TTC549 (cell line): ENCODE measurements around the gene NFATC4.

Experiments used
- FAIRE-seq: peaks from 2 replicates; lab custom pipeline; 2012; peaks lifted over from hg19 to GRCh38; lab: Jason Lieb, UNC

Gene NFATC4

DNA sequence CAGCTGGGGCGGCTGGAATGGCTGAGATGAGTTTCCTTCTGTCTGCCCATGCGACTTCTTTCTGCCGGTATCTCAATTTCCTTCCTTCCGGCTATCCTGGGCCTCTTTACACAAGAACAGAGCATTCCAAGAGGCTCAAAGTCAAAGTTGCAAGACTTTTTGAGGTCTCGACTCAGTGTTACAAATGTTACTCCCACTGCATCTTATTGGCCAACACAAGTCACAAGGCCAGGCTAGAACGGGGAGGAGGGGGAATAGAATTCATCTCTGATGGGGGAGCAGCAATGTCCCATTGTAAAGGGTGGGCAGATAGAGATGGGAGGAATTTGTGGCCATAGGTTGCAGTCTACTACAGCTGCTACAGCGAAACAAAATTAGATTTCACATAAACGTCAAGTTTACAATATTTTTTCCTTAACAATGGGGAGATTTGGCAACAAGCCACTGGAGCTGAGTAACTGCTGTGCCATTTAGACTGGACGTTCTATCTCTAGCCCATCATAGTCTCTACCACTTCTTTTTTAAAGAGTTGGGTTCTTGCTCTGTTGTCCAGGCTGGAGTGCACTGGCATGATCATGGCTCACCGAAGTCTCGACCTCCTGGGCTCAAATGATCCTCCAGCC is 21.4 kb downstream of the NFATC4 start:
- FAIRE-seq: no peak

DNA sequence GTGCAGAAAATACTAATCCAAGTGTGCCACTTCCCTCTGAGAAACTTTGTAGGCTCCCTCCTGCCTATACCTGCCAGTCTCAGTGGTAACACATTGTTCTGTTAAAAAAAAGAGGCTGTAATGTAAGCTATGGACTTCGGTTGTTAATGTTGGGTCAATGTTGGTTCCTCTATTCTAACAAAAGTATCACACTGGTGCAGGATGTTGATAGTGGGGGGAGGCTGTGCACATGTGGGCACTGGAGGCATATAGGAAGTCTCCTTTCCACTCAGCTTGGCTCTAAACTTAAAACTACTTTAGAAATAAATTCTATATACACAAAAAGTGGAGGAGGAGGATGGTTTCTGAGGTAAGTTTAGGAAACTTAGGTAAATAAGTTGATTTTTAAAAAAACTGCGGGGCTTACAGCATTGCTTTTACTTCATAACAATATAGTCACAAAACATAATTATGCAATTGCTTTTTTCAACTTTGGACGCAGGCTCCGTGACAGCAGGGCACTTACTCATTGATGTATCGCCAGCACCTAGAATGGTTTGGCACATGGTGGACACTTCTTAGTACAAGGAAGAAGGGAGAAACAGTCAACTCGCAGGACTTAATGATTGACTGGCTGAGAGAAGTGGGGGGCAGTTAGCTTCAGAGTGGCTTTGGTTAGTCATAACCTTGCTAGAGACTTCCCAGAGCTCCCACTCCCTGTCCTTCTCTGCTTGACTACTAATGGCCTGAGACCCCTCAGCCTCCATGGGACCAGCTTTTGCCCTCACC is 22.9 kb downstream of the NFATC4 start:
- FAIRE-seq: no peak

DNA sequence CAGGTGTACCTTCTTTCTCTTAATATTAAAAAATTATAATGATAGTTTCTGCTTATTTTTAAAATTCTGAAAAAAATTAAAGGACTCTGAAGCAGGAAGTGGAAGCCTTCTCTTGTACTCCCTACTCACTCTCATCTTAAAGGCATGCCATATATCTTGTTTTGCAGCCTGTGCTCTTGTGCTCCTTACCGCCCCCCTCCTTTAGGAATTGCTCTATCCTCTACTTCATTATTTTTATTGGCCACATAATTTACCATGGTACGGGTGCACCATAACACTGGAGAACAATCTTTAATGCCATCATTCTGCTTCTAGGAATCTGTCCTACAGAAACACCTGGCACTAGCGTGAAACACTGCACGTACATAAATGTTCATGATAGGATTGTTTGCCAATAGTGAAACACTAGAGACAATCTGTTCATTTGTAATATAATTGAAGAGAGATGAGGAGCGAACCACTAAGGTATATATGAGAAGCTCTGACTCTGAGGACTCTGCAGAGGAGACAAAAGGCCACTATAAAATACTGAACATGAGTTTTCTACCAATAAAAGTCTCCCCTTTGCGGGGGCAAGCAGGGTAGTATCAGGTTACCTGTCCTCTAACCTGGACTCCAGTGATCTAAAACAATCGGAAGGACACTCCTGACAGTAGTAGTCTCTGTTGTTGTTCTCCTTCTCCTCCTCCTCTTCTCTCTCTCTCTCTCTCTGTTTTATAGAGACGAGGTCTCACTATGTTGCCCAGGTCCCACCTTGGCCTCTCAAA is 24.5 kb downstream of the NFATC4 start:
- no peak for FAIRE-seq

DNA sequence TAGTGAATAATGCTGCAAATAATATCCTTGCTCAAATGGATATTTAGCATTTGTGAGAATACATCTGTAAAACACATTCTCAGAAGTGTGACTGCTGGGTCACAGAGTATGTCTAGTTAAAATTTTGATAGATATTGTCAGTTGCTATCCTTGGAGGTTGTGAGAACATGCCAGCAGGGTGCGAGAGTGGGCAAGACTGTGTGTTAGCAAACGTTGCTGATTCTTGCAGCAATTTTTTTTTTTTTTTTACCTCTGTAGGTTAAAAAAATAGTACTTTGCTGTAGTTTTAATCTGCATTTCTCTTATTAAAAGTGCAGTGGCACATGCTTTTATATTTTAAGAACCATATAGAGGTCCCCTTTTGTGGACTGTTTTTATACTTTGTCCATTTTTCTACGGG is 26.3 kb downstream of the NFATC4 start:
- FAIRE-seq: no peak

DNA sequence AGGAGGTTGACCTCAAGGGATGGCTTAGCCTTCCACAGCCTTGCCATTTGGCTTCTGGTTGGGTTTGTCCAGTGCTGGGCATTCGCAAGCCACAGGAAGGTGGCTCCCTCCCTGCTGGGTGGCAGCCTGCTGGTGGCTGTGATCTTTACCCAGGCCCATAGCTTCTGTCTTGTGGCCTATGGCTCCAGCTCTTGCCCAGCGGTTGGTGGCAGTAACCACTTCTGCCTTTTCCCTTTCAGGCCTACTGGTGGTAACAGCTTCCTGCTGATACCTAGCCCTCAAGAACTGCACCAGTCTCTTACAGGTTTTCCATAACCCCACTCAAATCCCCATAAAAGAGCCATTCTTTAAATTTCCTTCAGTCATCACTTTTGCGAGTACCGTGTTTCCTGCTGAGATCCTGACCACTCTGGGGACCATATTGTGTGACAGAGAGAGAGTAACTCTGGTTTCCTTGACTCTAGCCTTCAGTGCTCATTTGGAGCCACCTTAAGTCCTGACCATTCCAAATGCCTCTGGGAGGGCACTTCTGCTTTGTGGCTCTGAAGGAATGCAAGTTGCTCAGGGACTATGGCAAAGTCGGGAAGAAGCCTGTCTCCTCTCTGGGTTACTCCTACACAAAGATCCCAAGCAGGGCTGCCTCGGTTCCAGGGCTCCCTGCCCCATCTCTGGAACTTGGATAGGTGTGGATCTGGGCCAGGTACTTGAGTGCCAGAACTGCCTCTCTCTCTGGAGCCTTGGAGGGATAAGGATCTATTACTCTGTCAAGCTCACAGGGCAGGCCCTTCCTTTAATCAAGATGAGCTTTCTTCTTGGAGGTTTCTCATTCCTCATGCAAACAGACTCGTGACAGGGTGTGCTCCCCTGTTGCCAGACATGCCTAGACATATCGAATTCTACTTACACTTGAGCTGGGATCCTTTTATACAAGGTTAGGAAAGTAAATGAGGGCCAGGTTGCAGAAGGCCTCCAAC is 27.9 kb downstream of the NFATC4 start:
- no peak for FAIRE-seq

DNA sequence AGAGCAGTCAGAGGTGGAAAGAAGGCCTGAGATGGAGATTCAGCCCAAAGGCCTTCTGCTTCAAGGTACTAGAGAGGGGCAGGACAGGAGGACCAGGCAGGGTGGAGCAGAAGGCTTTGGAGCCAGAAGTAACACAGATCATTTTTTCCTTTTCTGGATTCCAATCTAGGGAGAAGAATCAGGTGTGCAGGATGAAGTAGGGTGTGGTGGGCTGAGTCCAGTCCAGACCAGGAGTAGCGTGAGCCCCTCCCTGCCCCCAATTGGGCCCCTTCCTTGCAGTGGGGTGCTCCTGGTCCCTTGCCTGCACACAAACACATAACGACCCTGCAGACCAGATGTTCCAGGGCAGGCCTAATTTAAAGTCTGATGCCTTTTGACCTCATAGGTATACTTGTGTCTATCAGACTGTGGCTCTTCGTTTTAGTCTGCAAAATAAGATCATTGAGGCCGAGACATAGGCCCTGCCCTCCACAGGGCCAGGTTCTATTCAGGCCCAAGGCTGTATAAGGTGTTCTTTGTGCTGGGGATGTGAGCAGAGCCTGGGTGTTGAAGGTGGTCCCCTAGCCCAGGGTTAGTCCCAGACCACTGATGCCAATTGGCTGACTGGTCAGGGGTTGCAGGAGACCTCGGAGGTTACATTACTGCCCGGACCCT is 29.8 kb downstream of the NFATC4 start:
- no peak for FAIRE-seq

DNA sequence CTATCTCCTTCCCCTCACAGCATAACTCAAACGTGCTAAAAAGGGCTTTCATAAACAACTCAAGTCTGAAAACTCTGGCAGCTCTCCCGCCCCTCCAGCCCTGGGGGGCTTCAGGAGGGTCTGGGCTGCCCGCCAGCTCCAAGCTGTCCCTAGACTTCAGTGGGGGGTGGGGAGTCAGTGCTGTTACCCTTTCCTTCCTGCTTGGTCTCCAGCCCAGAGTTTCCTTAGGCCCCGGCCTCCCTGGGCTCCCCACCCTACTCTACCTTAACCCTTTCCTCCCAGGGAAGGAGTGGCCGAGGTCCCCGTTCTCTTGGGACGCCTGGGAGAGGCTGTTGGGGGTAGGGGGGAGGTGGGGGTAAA is 30.3 kb downstream of the NFATC4 start:
- FAIRE-seq: no peak

DNA sequence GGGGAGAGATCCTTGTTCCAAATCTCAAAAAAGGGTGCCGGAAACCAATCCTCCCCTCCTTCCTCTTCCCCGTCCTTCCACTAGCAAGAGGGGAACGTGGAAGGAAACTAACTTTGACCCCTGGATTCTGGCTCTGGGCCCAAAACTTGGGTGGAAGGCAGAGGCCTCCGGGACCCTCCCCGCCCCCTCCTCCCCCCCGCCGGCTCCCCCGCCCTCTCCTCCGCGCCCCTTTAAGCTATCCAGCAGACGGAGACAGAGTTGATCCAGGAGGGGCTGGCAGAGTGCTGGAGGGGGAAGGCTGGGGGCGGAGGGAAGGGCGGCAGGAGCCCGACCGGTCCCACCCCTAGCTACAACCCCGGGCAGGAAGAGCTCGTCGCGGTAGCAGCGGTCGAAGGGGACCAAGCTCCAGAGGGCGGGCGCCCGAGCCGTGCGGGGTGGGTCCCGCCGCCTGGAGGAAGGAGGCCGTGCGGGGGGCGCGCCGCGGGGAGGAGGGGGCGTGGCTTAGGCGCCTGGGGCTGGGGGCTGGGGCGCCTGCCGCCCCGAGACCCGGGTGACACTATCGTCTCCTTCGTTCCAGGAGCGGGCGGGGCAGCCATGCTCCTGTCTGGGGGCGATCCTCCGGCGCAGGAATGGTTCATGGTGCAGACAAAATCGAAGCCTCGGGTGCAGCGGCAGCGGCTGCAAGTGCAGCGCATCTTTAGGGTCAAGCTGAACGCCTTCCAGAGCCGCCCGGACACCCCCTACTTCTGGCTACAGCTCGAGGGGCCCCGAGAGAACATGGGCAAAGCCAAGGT is 30.9 kb downstream of the NFATC4 start, which contains the start of gene NYNRIN:
Gene NYNRIN (plus strand): TSS at position 351 of the 794 bp plus-strand sequence. CDS start 244 bp downstream, at position 595.
- no peak for FAIRE-seq

DNA sequence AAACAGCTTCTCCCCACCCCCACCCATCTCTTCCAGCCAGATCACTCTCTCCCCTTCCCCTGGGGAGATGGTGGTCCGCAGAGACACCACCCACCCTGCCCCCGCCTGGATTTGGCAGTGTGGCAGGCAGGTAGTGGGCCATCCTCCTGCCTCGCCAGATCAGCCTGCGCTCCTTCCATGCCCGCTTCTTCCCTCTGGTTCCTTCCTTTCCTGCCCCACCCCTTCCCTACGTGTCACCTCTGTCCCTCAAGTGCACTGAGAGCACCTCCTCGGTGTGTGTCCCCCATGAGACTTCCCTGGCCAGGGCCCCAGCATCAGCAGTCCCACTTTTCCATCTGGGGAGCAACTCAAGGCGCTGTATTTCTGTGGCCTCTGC is 31.5 kb downstream of the NFATC4 start:
- no peak for FAIRE-seq

DNA sequence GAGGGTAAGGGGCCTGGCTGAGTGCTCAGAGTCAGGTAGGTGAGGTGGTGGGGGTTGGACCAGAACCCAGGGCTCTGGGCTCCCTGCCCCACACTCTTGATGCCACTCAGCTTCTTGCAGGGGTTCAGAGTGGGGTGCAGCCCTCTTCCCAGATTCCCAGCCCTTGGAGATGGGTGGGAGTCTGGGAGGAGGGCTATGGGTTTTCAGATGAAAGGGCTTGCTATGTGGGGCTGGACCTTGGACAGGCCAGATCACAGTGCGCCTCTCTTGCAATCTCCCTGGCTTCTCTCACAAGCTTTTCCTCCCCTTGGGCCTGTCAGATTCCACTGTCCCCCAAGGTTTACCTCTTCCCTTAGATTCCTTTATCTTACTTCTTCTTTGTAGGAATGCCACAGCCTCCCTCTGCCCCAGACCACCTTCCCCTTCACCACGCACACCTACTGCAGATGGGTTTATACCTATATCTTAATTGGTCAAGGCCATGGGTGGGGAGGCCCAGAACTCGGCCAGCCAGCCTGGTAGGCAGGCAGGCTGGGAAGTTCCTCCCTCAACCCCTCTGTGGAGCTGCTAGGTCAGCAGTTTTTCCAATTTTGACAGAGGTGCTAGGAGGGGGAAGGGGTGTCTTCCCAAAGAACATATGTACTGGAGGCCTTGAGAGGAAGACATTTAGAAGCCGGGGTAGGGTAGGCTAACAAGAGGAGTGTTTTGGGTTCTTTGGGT is 32.2 kb downstream of the NFATC4 start:
- FAIRE-seq: no peak

DNA sequence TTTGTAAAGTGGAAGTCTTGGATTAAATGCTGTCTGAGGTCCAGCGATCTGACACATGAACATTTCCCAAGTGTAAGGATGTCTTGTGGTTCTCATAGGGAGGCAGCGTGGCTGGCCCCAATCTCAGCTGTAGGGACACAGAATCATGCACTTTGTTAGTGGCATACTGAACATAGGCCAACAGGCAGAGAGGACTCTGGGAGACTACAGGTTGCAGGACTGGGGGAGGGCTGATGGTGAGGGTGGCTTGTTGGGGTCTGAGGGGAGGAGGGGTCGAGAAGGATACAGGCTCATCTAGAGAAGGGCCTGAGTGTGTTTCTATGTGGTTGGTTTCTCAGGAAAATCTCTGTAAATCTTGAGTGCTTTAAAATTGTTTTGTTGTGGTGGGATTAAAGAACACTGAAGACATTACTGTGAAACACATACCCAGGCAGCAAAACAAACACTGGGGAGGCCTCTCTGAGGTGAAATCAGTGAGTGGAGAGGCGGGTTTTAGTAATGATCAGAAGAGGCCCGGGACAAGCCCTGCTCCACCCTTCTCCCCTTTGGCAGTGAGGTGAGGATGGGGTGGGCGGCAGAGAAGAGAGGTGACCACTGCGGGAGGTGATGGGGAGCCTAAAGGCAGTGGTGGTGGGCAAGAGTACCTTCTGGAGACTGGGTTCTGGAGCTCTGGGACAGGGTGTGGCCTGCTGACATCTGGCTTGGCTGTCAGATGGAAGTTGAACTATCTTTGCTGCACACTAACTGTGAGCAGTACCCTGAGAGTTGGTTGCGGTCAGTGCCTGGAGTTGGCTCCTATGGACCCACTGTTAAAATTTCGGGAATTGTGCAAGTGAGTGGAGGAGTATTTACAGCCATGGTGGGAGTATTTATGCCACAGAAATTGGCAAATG is 34.1 kb downstream of the NFATC4 start:
- no peak for FAIRE-seq

DNA sequence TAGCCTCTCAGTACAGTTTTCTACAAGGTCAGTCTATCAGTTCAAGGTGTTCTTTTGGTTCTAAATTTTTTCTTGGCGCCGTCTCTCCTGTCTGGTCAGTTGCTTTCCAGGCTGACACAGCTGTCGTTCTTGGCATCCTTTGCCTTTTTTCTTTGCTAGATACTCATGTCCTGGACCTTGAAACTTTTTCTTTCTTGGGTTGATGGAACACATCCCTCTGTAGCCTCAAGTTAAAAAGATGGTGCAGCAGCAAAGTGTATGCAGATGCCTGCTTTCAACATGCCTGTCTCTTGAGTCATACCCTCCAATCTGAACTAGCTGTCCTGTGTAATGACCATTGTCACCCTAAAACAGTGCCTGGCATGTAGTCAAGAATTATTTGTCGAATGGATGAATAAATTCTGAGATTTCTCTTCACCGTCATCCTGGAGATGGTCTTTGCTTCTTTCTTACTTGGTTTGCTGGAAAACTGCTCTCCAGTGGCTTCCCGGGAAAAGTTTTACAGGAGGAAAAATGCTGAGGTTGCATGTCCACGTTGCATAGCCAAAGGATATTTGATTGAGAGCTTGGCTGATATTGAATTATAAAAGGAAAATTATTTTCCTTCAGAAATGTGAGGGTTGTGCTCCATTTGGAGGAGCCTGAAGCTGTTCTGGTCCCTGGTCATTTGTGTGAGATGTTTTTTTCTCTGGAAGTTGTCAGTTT is 35.5 kb downstream of the NFATC4 start:
- FAIRE-seq: no peak

DNA sequence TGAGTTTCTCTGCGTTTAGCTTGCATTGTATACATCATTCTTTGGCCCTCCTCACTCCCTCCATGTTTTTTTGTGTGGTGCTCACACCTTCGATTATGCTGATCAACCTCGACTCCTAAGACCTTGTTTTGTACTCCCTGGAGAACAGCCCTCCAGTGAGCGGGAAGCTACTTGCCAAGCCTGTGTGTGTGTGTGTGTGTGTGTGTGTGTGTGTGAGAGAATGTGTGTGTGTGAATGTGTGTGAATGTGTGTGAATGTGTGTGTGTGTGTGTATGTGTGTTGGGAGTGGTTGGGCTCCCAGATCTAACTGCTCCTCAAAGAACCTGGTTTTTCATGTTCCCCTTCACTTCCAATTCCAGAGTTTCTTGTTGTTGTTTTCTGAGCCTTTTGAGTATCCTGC is 36.8 kb downstream of the NFATC4 start:
- FAIRE-seq: no peak

DNA sequence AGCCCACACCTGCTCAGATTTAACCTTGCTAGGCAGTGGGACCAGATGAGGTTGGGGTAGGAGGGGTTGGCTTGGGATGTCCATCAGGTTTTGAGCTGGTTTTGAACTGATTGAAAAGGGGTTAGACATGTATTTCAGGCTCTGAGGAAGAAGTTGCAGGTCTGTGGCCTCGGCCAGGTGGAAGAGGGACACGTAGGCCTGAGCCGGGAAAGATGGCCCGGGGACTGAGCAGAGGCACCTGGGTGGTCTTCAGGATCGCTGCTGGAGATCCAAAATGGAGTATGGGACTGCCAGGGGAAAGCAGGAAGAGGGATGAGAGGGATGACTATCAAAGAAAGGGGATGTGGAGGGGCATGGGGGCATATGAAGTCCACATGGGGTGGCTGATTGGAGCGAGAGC is 38.4 kb downstream of the NFATC4 start:
- no peak for FAIRE-seq

DNA sequence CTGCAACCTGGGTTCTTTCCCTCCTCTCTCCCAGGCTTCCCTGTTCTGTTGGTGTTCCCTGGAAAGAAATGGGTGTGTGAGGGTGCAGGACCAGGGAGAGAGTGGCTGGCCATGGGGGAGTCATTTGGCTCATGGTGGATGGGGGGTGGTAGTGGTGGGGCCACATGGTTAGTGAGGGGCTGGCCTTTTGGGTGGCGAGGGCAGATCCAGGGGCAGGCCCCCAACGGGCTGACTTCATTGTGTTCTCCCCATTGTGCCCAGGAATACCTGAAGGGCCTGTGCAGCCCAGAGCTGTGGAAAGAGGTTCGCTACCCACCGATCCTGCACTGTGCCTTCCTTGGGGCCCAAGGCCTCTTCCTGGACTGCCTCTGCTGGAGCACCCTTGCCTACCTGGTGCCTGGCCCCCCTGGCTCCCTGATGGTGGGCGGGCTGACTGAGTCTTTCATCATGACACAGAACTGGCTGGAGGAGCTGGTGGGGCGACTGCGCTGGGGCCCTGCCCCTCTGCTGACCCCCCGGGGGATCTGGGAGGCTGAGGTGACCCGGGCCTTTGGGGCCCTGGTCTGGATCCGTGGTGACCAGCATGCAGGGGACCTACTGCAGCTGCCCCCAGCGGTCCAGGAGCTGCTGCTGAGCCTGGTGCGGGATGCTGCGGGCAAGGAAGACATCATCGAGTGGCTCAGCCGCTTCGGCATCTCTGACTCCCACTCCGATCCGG is 39.8 kb downstream of the NFATC4 start:
- no peak for FAIRE-seq

DNA sequence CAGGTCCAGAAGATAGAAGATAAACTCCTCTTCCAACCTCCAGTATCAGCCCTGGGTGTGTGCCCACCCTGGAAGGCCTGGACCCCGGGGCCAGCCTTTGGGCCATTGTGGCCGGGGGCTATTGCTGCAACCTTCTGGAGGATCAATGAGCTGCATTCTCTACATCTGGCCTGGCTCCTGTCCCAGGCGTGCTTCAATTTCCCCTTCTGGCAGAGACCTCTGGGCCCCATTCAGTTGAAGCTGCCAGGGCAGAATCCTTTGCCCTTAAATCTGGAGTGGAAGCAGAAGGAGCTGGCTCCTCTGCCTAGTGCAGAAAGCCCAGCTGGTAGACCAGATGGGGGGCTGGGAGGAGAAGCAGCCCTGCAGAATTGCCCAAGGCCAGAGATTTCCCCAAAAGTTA is 40.8 kb downstream of the NFATC4 start:
- FAIRE-seq: no peak

DNA sequence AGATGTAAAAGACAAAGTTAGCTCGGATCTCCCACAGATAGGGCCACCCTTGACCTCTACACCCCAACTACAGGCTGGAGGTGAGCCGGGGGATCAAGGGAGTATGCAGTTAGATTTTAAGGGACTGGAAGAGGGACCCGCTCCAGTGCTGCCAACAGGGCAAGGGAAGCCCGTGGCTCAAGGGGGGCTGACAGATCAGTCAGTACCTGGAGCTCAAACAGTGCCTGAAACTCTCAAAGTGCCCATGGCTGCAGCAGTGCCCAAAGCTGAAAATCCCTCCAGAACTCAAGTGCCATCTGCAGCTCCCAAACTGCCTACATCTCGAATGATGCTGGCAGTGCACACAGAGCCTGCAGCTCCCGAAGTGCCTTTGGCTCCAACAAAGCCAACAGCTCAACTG is 41.2 kb downstream of the NFATC4 start:
- no peak for FAIRE-seq

DNA sequence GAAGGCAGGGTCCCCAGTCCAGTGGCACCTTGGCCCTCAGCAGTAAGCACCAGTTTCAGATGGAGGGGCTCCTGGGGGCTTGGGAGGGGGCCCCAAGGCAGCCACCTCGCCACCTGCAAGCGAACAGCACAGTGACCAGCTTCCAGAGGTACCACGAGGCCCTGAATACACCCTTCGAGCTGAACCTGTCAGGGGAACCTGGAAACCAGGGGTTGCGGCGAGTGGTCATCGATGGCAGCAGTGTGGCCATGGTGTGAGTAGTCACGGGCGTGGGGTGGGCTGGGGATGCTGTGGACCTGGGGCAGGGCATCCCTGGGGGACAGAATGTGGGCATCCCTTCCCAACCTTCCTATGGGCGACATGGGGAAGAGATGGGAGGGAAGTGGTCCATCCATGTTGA is 42.0 kb downstream of the NFATC4 start:
- FAIRE-seq: no peak
